Dendritic cell treated with granulocyte-macrophage colony-stimulating factor and Interleukin-4, amounts not matched to agents 40 ng/mL and 50 ng/mL, for 4 days (primary cell): ENCODE data around the gene MAMLD1.

Experiments used
- H3K27ac Mint-ChIP-seq: one replicate; pipeline ENCODE4 v1.8.0; 2022; ENCODE audit warnings: mild to moderate bottlenecking, mixed read lengths
- H3K27me3 Mint-ChIP-seq: one replicate; pipeline ENCODE4 v1.8.0; 2022; ENCODE audit warnings: mild to moderate bottlenecking, mixed read lengths
- H3K36me3 Mint-ChIP-seq: one replicate; pipeline ENCODE4 v1.8.0; 2022; ENCODE audit warnings: low read depth, mixed read lengths
- H3K4me1 Mint-ChIP-seq: one replicate; pipeline ENCODE4 v1.8.0; 2022; ENCODE audit warnings: low read depth, mixed read lengths
- H3K4me3 Mint-ChIP-seq: one replicate; pipeline ENCODE4 v1.8.0; 2022; ENCODE audit warnings: mild to moderate bottlenecking, moderate library complexity, mixed read lengths
- H3K9me3 Mint-ChIP-seq: one replicate; pipeline ENCODE4 v1.8.0; 2022; ENCODE audit warnings: mixed read lengths
- intact Hi-C: fragments of 100-400 bp; cut with micrococcal nuclease; formaldehyde crosslinking; loops from one replicate; pipeline ENCODE4 v1.15.0; 2022

MAMLD1 gene

GRCh38 chrX:150405576-150405975 is 42.5 kb downstream of the MAMLD1 start:
- no peak overlapping the region for H3K4me3 Mint-ChIP-seq
- intact Hi-C loops, result no loop called here
- H3K4me1 Mint-ChIP-seq, result no peaks in the 10 kb centered on the region
- peaks cover 3% of the 10 kb centered on the region for H3K27me3 Mint-ChIP-seq
- H3K9me3 Mint-ChIP-seq, result no peaks in the 10 kb centered on the region
- no peak overlapping the region for H3K27ac Mint-ChIP-seq
- H3K36me3 Mint-ChIP-seq, result no peaks in the 10 kb centered on the region

DNA sequence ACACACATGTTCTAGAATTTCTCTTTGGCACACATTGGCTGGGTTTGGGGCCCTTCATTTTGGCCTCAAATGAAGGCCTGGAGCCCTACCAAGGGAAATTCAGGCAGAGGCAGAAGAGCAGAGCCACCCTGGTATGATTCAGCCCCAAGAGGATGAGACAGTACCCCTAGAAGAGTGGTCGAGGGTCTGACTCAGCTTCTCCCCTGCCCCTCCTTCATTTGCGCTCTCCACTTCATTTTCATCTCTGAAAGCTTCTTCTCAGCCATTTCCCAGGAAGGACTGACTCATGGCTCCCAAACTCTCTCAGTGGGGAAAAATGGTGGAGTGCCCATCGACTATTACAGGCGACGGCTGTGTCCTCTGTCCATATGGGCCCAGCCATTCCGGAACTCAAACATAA is 43.5 kb downstream of the MAMLD1 start:
- Mint-ChIP-seq H3K4me1 (no peaks in the 10 kb centered on the region), H3K4me3 (no peak overlapping the region), H3K27me3 (peaks cover 3% of the 10 kb centered on the region), H3K36me3 (no peaks in the 10 kb centered on the region), H3K27ac (no peak overlapping the region), H3K9me3 (no peaks in the 10 kb centered on the region)
- intact Hi-C loops, result no loop called here

DNA sequence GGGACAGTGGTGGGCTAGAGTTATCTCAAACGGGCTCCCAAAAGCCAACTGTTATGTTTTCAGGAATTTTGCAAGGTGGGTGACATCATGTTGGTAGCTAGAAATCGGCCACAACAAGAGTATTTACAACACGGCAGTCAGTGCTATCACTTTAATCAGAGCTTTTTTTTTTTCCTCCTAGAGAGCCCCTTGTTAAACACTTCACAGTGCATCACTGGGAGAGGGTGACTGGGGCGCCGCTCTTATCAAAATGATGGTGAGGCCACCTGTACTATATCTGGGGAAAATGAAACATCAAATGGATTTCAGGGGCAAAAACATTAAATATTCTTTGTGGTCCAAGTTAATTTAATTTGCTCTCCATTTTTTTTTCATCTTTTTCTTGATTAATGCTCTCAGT is 44.9 kb downstream of the MAMLD1 start:
- H3K36me3 Mint-ChIP-seq, result no peaks in the 10 kb centered on the region
- intact Hi-C loops, result no loop called here
- H3K27ac Mint-ChIP-seq, result no peak overlapping the region
- H3K4me3 Mint-ChIP-seq, result no peak overlapping the region
- no peaks in the 10 kb centered on the region for H3K9me3 Mint-ChIP-seq
- peaks cover 3% of the 10 kb centered on the region for H3K27me3 Mint-ChIP-seq
- no peaks in the 10 kb centered on the region for H3K4me1 Mint-ChIP-seq

DNA sequence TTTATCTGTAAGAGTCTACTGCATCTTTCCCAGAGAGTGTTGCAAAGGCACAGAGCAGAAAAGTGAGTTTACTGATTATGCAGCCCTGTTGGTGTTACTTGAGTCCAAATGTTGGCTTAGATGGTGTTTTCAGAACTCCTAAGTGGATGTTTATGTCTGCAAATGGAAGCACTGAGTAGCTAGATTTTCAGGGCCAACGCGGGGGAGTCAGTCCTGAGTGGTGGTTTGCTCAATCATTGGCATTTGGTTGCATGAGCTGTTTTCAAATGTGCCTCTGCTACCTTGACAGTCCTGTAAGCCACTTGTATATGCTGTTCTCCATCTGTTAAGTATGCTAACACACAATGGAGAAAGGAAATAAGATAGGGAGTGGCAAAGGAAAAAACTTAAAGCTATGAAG is 45.4 kb downstream of the MAMLD1 start:
- H3K4me1 Mint-ChIP-seq, result no peaks in the 10 kb centered on the region
- intact Hi-C loops, result no loop called here
- H3K27me3 Mint-ChIP-seq, result peaks cover 2% of the 10 kb centered on the region
- H3K9me3 Mint-ChIP-seq, result no peaks in the 10 kb centered on the region
- no peak overlapping the region for H3K27ac Mint-ChIP-seq
- H3K4me3 Mint-ChIP-seq, result no peak overlapping the region
- no peaks in the 10 kb centered on the region for H3K36me3 Mint-ChIP-seq

DNA sequence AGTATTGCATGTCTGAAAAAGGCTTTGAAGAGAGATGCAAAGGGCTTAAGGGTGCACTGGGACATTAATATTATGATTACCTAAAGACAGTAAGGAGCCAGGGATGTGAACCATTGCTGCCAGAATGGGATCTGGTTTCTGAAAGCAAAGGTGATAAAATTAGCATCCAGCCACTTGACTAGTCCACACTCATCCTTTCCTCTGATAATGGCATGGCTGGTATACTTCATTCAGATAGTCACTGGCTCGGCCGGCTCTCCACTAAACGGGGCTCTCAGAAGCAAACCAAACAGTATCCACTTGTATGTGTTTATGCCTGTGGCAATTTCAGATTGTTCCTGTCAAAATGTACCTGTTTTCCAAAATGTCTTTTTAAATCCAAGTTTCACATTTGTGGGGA is 46.4 kb downstream of the MAMLD1 start:
- no peak overlapping the region for H3K27ac Mint-ChIP-seq
- intact Hi-C loops, result no loop called here
- H3K27me3 Mint-ChIP-seq, result peaks cover 2% of the 10 kb centered on the region
- no peak overlapping the region for H3K4me3 Mint-ChIP-seq
- no peaks in the 10 kb centered on the region for H3K4me1 Mint-ChIP-seq
- H3K36me3 Mint-ChIP-seq, result no peaks in the 10 kb centered on the region
- no peaks in the 10 kb centered on the region for H3K9me3 Mint-ChIP-seq

DNA sequence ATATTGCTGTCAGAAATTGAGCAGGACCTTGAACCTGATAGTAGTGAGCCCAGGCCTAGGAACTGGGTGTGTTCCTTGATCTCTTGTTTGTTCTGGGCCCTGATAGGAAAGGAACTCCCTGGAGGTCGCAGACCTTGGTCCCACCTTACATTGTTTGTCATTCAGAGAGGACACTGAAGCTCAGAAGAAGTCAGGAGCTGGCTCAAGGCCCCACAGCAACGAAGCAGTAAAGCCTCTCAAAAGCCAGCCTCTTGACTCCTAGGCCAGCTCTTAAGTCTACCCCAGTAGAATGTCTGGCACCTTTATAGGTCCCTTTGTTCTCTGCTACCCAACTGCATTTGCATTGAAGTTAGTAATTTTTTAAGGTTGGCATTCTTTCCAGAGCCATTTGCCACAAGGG is 46.8 kb downstream of the MAMLD1 start:
- H3K4me1 Mint-ChIP-seq, result no peaks in the 10 kb centered on the region
- H3K4me3 Mint-ChIP-seq, result no peak overlapping the region
- no peak overlapping the region for H3K27ac Mint-ChIP-seq
- intact Hi-C loops, result no loop called here
- H3K36me3 Mint-ChIP-seq, result no peaks in the 10 kb centered on the region
- peaks cover 2% of the 10 kb centered on the region for H3K27me3 Mint-ChIP-seq
- H3K9me3 Mint-ChIP-seq, result no peaks in the 10 kb centered on the region

DNA sequence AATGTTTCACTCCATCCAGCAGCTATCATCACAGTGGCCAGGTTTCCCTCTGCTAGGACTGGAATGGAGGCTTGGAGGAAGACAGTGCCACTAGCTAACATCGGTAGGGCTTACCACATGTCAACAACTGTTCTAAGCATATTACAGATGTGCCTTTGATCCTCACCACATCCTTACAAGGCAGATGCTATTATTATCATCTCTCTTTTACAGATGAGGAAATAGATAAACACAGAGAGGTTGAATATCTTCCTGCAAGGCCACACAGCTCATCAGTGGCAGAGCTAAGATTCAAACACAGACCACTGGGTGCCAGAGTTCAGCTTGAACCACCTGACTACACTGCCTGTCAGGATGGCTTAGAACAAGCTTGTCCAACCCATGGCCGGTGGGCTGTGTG is 47.4 kb downstream of the MAMLD1 start:
- no peak overlapping the region for H3K27ac Mint-ChIP-seq
- no peaks in the 10 kb centered on the region for H3K36me3 Mint-ChIP-seq
- peaks cover 2% of the 10 kb centered on the region for H3K27me3 Mint-ChIP-seq
- no peaks in the 10 kb centered on the region for H3K9me3 Mint-ChIP-seq
- intact Hi-C loops, result no loop called here
- H3K4me1 Mint-ChIP-seq, result no peaks in the 10 kb centered on the region
- H3K4me3 Mint-ChIP-seq, result no peak overlapping the region

DNA sequence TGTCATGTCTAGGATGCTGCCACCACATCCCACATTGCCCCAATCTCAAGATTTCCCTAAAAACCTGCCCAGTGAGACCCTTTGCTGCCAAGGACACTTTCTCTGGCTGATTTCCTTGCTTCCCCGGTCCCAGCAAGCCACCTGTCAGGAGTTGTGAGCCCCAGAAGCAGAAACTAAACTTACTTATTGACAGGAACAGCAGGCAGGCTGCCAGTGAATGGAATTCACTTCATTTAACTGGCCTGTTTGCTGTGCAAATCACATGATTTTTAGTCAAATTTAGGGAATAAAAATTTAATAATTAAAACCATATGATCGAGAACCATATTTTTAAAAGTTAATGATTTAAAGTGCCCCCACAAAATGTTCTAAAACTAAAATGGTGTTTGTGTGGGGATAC is 48.5 kb downstream of the MAMLD1 start:
- intact Hi-C loops, result no loop called here
- Mint-ChIP-seq H3K27me3 (peaks cover 2% of the 10 kb centered on the region), H3K36me3 (no peaks in the 10 kb centered on the region), H3K4me1 (no peaks in the 10 kb centered on the region), H3K27ac (no peak overlapping the region), H3K9me3 (no peaks in the 10 kb centered on the region), H3K4me3 (no peak overlapping the region)

DNA sequence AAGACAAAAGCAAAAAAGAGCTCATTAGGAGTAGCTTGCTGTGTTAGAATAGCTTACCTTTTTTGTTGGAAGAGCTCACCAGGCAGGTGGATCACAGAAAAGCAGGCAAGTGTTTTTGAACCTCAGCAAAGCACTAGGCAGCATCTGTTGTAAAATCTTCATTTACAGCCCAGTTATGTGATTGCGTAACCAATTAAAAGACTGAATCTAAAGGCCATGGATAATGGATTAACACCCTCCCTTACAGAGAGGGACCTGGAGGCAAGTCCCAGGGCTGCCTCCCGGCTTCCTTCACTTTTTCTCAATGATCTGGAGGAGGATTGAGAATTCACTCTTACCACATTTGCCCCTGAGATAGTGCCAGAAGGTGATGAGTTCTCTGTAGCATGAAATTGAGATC is 51.1 kb downstream of the MAMLD1 start:
- intact Hi-C loops, result no loop called here
- no peaks in the 10 kb centered on the region for H3K4me1 Mint-ChIP-seq
- peaks cover 2% of the 10 kb centered on the region for H3K27me3 Mint-ChIP-seq
- H3K4me3 Mint-ChIP-seq, result no peak overlapping the region
- H3K9me3 Mint-ChIP-seq, result no peaks in the 10 kb centered on the region
- no peak overlapping the region for H3K27ac Mint-ChIP-seq
- H3K36me3 Mint-ChIP-seq, result no peaks in the 10 kb centered on the region

- no peaks in the 10 kb centered on the region for H3K9me3 Mint-ChIP-seq
- H3K4me1 Mint-ChIP-seq, result no peaks in the 10 kb centered on the region
- H3K27ac Mint-ChIP-seq, result no peak overlapping the region
- no peak overlapping the region for H3K4me3 Mint-ChIP-seq
- H3K36me3 Mint-ChIP-seq, result no peaks in the 10 kb centered on the region
- peaks cover 2% of the 10 kb centered on the region for H3K27me3 Mint-ChIP-seq
- intact Hi-C loops, result no loop called here
These were observed 53.4 kb downstream of the MAMLD1 start for GRCh38 chrX:150416469-150416868.

GRCh38 chrX:150421816-150422215 is 58.7 kb downstream of the MAMLD1 start:
- no peak overlapping the region for H3K4me3 Mint-ChIP-seq
- H3K36me3 Mint-ChIP-seq, result no peaks in the 10 kb centered on the region
- intact Hi-C loops, result no loop called here
- no peaks in the 10 kb centered on the region for H3K9me3 Mint-ChIP-seq
- H3K27ac Mint-ChIP-seq, result no peak overlapping the region
- H3K27me3 Mint-ChIP-seq, result no peaks in the 10 kb centered on the region
- H3K4me1 Mint-ChIP-seq, result no peaks in the 10 kb centered on the region

- H3K27ac Mint-ChIP-seq, result no peak overlapping the region
- H3K27me3 Mint-ChIP-seq, result no peaks in the 10 kb centered on the region
- no peaks in the 10 kb centered on the region for H3K36me3 Mint-ChIP-seq
- intact Hi-C loops, result no loop called here
- no peaks in the 10 kb centered on the region for H3K4me1 Mint-ChIP-seq
- H3K9me3 Mint-ChIP-seq, result no peaks in the 10 kb centered on the region
- no peak overlapping the region for H3K4me3 Mint-ChIP-seq
These were observed 66.5 kb downstream of the MAMLD1 start for GRCh38 chrX:150429594-150429993.

DNA sequence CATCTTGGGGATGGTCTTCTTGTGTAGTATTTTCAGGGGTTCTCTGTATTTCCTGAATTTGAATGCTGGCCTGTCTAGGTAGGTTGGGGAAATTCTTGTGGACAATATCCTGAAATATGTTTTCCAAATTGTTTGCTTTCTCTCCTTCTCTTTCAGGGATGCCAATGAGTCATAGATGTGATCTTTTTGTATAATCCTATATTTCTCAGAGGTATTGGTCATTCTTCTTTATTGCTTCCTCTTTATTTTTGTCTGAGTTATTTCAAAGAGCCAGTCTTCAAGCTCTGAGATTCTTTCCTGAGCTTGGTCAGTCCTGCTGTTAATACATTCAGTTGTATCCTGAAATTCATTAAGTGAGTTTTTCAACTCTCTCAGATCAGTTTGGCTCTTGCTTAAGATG is 73.1 kb downstream of the MAMLD1 start:
- no peaks in the 10 kb centered on the region for H3K36me3 Mint-ChIP-seq

DNA sequence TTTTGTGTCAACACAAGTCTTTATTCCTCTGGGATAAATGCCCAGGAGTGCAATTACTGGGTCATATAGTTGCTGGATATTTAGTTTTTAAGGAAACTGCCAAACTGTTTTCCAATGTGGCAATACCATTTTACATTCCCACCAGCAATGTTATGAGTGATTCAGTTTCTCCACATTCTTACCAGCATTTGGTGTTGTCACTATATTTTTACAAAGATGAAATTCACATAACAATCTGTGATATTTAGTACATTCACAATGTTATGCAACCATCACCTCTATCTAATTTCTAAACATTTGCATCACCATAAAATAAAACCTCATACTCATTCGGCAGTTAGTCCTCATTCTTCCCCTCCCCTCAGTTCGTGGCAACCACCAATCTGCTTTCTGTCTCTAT is 75.0 kb downstream of the MAMLD1 start:
- Mint-ChIP-seq H3K27me3 (no peaks in the 10 kb centered on the region), H3K4me3 (no peak overlapping the region), H3K36me3 (no peaks in the 10 kb centered on the region), H3K27ac (no peak overlapping the region), H3K9me3 (no peaks in the 10 kb centered on the region), H3K4me1 (no peaks in the 10 kb centered on the region)
- intact Hi-C loops, result no loop called here

More for the DNA sequence above, 73.1 kb downstream of the MAMLD1 start:
- Mint-ChIP-seq H3K27ac (no peak overlapping the region), H3K4me1 (no peaks in the 10 kb centered on the region), H3K4me3 (no peak overlapping the region), H3K27me3 (no peaks in the 10 kb centered on the region), H3K9me3 (no peaks in the 10 kb centered on the region)
- intact Hi-C loops, result no loop called here

DNA sequence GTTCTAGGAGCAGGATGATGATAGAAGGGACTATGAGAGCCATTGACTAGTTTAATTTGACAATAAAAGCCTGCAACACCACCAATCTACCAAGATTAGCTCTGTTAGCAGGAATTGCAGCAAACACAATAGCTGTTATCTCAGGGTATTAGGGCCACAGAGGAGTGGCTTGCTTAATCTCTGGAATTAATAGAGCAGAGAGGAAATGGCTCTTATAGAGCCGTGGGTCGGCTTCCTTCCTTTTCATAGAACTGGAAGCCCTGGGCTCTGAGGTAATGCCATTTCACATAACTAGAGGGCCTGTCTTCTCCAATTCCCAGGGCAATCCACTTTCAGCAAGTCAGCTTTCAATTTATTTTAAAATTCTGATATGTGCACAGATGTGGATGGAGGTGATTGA is 83.0 kb downstream of the MAMLD1 start:
- H3K9me3 Mint-ChIP-seq, result no peaks in the 10 kb centered on the region
- intact Hi-C loops, result no loop called here
- H3K4me3 Mint-ChIP-seq, result no peak overlapping the region
- H3K27me3 Mint-ChIP-seq, result no peaks in the 10 kb centered on the region
- peaks cover 10% of the 10 kb centered on the region for H3K4me1 Mint-ChIP-seq
- no peaks in the 10 kb centered on the region for H3K36me3 Mint-ChIP-seq
- H3K27ac Mint-ChIP-seq, result no peak overlapping the region

GRCh38 chrX:150446995-150447394 is 83.9 kb downstream of the MAMLD1 start:
- Mint-ChIP-seq H3K4me3 (no peak overlapping the region), H3K27me3 (no peaks in the 10 kb centered on the region), H3K27ac (no peak overlapping the region), H3K36me3 (no peaks in the 10 kb centered on the region), H3K4me1 (peaks cover 17% of the 10 kb centered on the region), H3K9me3 (no peaks in the 10 kb centered on the region)
- intact Hi-C loops, result no loop called here
